Caco-2 (cell line): Measurements from ENCODE around the gene MYDGF. TPM values are rescaled to one million over a fixed set of nuclear protein-coding genes. Genes with fewer than 3 reads are reported as not detected.

ENCODE experiments used
- BruUV-seq: library from RNA; stranded (reverse); fragments of 400-500 nt; replicated peaks from 2 replicates; lab custom pipeline; 2021; lab: Mats Ljungman, UMichigan
- CTCF ChIA-PET: fragments of 300-600 bp; sonication (Branson Sonifier 250); formaldehyde crosslinking; loops from one replicate; lab custom pipeline; 2022; ENCODE audit warnings: antibody characterized with exemption; lab: Charles Lee
- POLR2A ChIA-PET: fragments of 300-600 bp; sonication (Branson Sonifier 250); formaldehyde crosslinking; loops from one replicate; lab custom pipeline; 2022; ENCODE audit warnings: antibody characterized with exemption; lab: Charles Lee
- DNase-seq, 2 experiments: peaks; one replicate each; pipeline versions ENCODE4 v3.0.0 to v3.0.0-alpha.2; 2020 to 2022
- H3K27me3 ChIP-seq: replicated peaks from 2 replicates; pipeline ENCODE4 v1.6.0; 2011; ENCODE audit warnings: low read length; ENCODE audit not compliant: control insufficient read depth, insufficient read depth
- H3K36me3 ChIP-seq: 2 replicates; pipeline ENCODE4 v1.5.1; 2011; ENCODE audit warnings: low read length; ENCODE audit not compliant: control insufficient read depth, insufficient read depth
- H3K4me1 ChIP-seq: fragments of 250-450 bp; sonication (Bioruptor Pico); 2 replicates; pipeline ENCODE4 v1.5.1; 2020; ENCODE audit warnings: mild to moderate bottlenecking
- H3K4me3 ChIP-seq: 2 replicates; pipeline ENCODE4 v1.5.1; 2011; ENCODE audit warnings: low read depth, mild to moderate bottlenecking, control low read depth, low read length
- H3K9me3 ChIP-seq: fragments of 250-450 bp; sonication (Bioruptor Pico); 2 replicates; pipeline ENCODE4 v1.5.1; 2020; ENCODE audit warnings: mild to moderate bottlenecking, moderate library complexity
- H3K27ac Mint-ChIP-seq: one replicate; pipeline ENCODE4 v1.8.0; 2022; ENCODE audit warnings: mixed read lengths; ENCODE audit not compliant: unreplicated experiment
- H3K27me3 Mint-ChIP-seq: one replicate; pipeline ENCODE4 v1.8.0; 2022; ENCODE audit warnings: mixed read lengths; ENCODE audit not compliant: insufficient read depth, unreplicated experiment
- H3K36me3 Mint-ChIP-seq: one replicate; pipeline ENCODE4 v1.8.0; 2022; ENCODE audit warnings: mild to moderate bottlenecking, mixed read lengths; ENCODE audit not compliant: insufficient read depth, unreplicated experiment
- H3K4me1 Mint-ChIP-seq: one replicate; pipeline ENCODE4 v1.8.0; 2022; ENCODE audit warnings: low read depth, mixed read lengths; ENCODE audit not compliant: unreplicated experiment
- H3K4me3 Mint-ChIP-seq: one replicate; pipeline ENCODE4 v1.8.0; 2022; ENCODE audit warnings: mild to moderate bottlenecking, moderate library complexity, mixed read lengths; ENCODE audit not compliant: unreplicated experiment
- H3K9me3 Mint-ChIP-seq: one replicate; pipeline ENCODE4 v1.8.0; 2022; ENCODE audit warnings: mixed read lengths; ENCODE audit not compliant: unreplicated experiment
- intact Hi-C: fragments of 100-400 bp; cut with micrococcal nuclease; formaldehyde crosslinking; loops from one replicate; pipeline ENCODE4 v1.10.0; 2022; ENCODE audit not compliant: unreplicated experiment
- total RNA-seq: library from RNA; stranded (reverse); gene quantifications from 2 replicates; pipeline ENCODE4 v1.2.3, GENCODE V29; 2022
- TF ChIP-seq, protein P1 (sequence below), 2 experiments: fragments of 200-600 bp in 1 of 2; IDR thresholded peaks; 1 replicate in 1 of 2; 2 replicates in 1 of 2; pipeline versions ENCODE4 v1.5.1 to v1.8.0; 2011 to 2022; ENCODE audit warnings: antibody characterized with exemption in 1 of 2, control low read depth in 1 of 2, inconsistent platforms in 1 of 2, low read depth in 1 of 2, low read length in 1 of 2, mild to moderate bottlenecking in 1 of 2, moderate library complexity in 1 of 2; ENCODE audit not compliant: insufficient read depth in 1 of 2, severe bottlenecking in 1 of 2, unreplicated experiment in 1 of 2

Gene MYDGF
- total RNA-seq, 1 experiment from 2014 or later: 106 TPM

DNA sequence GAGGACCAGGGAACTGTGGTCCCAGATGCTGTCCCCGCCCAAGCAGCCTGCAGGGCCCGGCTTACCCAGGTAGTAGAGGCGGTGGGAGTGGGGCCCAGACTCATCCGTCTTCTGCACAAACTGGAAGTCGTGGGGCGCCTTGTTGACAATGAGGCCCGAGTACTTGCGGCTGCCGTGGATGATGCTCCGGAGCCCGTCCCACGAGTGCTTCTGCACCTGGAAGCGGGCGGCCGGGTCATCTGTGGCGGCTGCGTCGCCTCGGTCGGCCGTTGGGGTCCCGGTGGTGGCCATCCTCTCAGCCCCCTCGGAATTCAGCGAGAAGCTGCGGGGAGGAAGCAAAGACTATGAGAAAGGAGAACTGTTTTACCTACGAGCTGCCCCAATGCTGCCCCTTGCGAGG, 43.9 kb upstream of the MYDGF start:
- CTCF ChIA-PET: no interaction called here
- no peak for DNase-seq
- Mint-ChIP-seq H3K36me3 (peaks cover 75% of the 10 kb centered on the region), H3K27ac (no peak overlapping the region), H3K4me3 (no peak overlapping the region), H3K4me1 (peaks cover 12% of the 10 kb centered on the region), H3K9me3 (no peaks in the 10 kb centered on the region), H3K27me3 (no peaks in the 10 kb centered on the region)
- peaks cover 4% of the 10 kb centered on the region; the same call in 1 of the 2 replicates for H3K36me3 ChIP-seq
- H3K4me3 ChIP-seq: no peak overlapping the region
- no peaks in the 10 kb centered on the region for H3K27me3 ChIP-seq
- POLR2A ChIA-PET: interaction anchor here (0.6 kb wide), 1 partner anchor 9 kb away, joined by 4 read pairs; no protein-coding TSS in a partner anchor
- peaks cover 18% of the 10 kb centered on the region; the same call in 1 of the 2 replicates for H3K4me1 ChIP-seq
- BruUV-seq: no TSS peak
- no peaks in the 10 kb centered on the region for H3K9me3 ChIP-seq
- TF ChIP-seq, protein P1, sequence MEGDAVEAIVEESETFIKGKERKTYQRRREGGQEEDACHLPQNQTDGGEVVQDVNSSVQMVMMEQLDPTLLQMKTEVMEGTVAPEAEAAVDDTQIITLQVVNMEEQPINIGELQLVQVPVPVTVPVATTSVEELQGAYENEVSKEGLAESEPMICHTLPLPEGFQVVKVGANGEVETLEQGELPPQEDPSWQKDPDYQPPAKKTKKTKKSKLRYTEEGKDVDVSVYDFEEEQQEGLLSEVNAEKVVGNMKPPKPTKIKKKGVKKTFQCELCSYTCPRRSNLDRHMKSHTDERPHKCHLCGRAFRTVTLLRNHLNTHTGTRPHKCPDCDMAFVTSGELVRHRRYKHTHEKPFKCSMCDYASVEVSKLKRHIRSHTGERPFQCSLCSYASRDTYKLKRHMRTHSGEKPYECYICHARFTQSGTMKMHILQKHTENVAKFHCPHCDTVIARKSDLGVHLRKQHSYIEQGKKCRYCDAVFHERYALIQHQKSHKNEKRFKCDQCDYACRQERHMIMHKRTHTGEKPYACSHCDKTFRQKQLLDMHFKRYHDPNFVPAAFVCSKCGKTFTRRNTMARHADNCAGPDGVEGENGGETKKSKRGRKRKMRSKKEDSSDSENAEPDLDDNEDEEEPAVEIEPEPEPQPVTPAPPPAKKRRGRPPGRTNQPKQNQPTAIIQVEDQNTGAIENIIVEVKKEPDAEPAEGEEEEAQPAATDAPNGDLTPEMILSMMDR (IDR thresholded peaks at IDR 0.05; ENCODE audit: insufficient read depth in 1 of 2, low read depth in 1 of 2, low read length in 1 of 2, severe bottlenecking in 1 of 2, unreplicated experiment in 1 of 2): no peak
- intact Hi-C loops: no loop called here

DNA sequence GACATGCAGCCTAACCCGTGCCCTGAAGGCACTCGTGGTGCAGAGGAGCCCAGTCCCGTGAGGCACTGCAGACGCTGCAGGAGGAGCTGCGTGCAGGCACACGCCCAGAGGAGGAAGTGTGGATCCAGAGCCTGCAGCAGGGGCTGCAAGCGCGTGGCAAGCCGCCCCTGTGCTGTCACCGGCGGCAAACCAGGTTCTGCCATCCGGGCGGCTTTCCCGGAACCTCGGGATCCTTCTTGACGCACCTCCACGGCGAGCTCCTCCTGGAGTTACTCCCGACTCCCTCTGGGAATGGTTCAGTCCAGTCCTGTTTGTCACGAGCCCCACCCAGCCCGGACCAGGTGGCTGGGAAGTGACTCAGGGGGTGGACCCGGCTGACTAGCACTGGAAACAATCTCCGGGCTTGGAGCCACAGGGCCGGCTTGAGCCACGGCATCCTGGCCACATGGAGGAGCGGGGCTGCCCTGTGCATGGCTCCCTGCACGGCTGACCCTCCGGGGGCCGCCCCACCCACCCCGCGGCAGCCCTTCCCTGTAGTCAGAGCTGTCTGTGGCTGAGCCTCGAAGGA, 43.3 kb upstream of the MYDGF start:
- DNase-seq: no peak
- Histone ChIP-seq H3K9me3 (no peaks in the 10 kb centered on the region), H3K4me3 (no peak overlapping the region), H3K36me3 (peaks cover 2% of the 10 kb centered on the region; the same call in 1 of the 2 replicates), H3K27me3 (no peaks in the 10 kb centered on the region), H3K4me1 (peaks cover 18% of the 10 kb centered on the region; the same call in 1 of the 2 replicates)
- no peaks in the 10 kb centered on the region for H3K27me3 Mint-ChIP-seq
- peaks cover 77% of the 10 kb centered on the region for H3K36me3 Mint-ChIP-seq
- no peaks in the 10 kb centered on the region for H3K9me3 Mint-ChIP-seq
- ChIA-PET CTCF (no interaction called here), POLR2A (interaction anchor here (0.6 kb wide), 1 partner anchor 9 kb away, joined by 4 read pairs; no protein-coding TSS in a partner anchor)
- intact Hi-C loops: no loop called here
- H3K4me1 Mint-ChIP-seq: peaks cover 7% of the 10 kb centered on the region
- no TSS peak for BruUV-seq
- H3K4me3 Mint-ChIP-seq: no peak overlapping the region
- no peak overlapping the region for H3K27ac Mint-ChIP-seq
- TF ChIP-seq, protein P1 (IDR thresholded peaks at IDR 0.05; ENCODE audit: insufficient read depth in 1 of 2, low read depth in 1 of 2, low read length in 1 of 2, severe bottlenecking in 1 of 2, unreplicated experiment in 1 of 2): no peak

DNA sequence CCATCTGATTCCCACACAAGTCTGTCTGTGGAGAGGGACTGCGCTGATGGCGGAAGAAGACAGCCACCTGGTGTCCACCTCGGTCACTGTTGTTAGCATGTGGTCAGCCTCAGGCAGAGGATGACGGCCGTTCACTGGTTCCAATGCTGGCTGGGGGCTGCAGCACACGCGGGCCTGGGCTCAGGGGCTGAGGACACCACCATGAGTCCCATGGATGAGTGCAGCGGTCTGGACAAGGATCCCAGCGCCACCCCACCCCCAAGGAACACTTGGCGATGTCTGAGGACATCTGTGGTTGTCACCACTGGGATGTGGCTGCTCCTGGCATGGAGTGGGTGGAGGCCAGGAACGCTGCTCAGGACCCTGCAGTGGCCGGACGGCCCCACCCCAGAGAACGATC, 42.6 kb upstream of the MYDGF start:
- no peak overlapping the region for H3K27ac Mint-ChIP-seq

More for the DNA sequence above, 42.6 kb upstream of the MYDGF start:
- no TSS peak for BruUV-seq
- CTCF ChIA-PET: interaction anchor here (0.6 kb wide), 1 partner anchor 79 kb away, joined by 5 read pairs; the partner anchor contains the start of gene FEM1A
- Histone ChIP-seq H3K27me3 (no peaks in the 10 kb centered on the region), H3K36me3 (no peaks in the 10 kb centered on the region; the same call in 1 of the 2 replicates), H3K4me1 (peaks cover 18% of the 10 kb centered on the region; the same call in 1 of the 2 replicates), H3K9me3 (no peaks in the 10 kb centered on the region), H3K4me3 (no peak overlapping the region)
- intact Hi-C loops: no loop called here
- peaks cover 6% of the 10 kb centered on the region for H3K4me1 Mint-ChIP-seq
- no peaks in the 10 kb centered on the region for H3K9me3 Mint-ChIP-seq
- DNase-seq: no peak
- POLR2A ChIA-PET: no interaction called here
- H3K27me3 Mint-ChIP-seq: no peaks in the 10 kb centered on the region
- TF ChIP-seq, protein P1 (IDR thresholded peaks at IDR 0.05; ENCODE audit: insufficient read depth in 1 of 2, low read depth in 1 of 2, low read length in 1 of 2, severe bottlenecking in 1 of 2, unreplicated experiment in 1 of 2): no peak
- H3K36me3 Mint-ChIP-seq: peaks cover 76% of the 10 kb centered on the region
- H3K4me3 Mint-ChIP-seq: no peak overlapping the region
